ENCODE results near the gene PLEKHG4B.
"Not testable (repeated sequence)": the region's sequence is repeated elsewhere in the genome, so short reads cannot be mapped to it uniquely, and the experiment has no call there.

Gene PLEKHG4B

GRCh38 chr5:218457-219291, 126.7 kb downstream of the PLEKHG4B start:
- Histone ChIP-seq H3K9me3 (ENCODE audit: control insufficient read depth in 2 of 2, low read length in 2 of 2) (no peaks in the 10 kb centered on the region), H3K36me3 (ENCODE audit: control insufficient read depth in 2 of 2, insufficient read depth in 2 of 2, low read length in 2 of 2) (peaks cover 0 to under 1% of the 10 kb centered on the region in 2 donors), H3K4me1 (ENCODE audit: control insufficient read depth, insufficient read depth, low read length) (peaks cover 14% of the 10 kb centered on the region), H3K27ac (ENCODE audit: low read length) (peak overlapping the region; percentile 69), H3K27me3 (ENCODE audit: control insufficient read depth in 1 of 2, insufficient read depth in 2 of 2, low read length in 2 of 2) (no peaks in the 10 kb centered on the region), H3K9ac (ENCODE audit: low read length in 2 of 2) (peak overlapping the region; percentile 82 to 87), H3K4me3 (ENCODE audit: low read length in 2 of 2) (peak overlapping the region; percentile 80 to 89)

GRCh38 chr5:219460-219863, 127.5 kb downstream of the PLEKHG4B start:
- Histone ChIP-seq H3K9ac (ENCODE audit: low read length in 2 of 2) (peak overlapping the region; percentile 64 to 82), H3K27ac (ENCODE audit: low read length) (no peak overlapping the region), H3K36me3 (ENCODE audit: control insufficient read depth in 2 of 2, insufficient read depth in 2 of 2, low read length in 2 of 2) (peaks cover 2 to 5% of the 10 kb centered on the region in 2 donors)

DNA sequence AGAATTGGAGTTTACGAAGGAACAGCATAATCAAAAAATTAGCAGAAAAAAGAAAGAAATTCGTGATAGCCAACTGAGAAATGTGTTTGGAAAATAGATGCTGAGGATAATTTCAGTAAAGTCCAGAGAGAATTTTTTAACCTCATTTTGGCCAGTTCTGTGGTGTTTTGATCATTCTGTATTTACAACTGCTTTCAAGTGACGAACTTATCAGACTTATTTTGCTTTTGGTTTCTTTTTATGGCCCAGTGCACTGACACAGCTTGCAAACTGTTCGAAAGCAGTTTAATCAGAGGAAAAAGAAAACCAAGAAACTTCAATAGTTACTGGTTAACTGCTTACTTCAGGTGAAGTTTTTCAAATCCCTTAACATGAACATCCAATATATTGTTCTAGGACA, 128.0 kb downstream of the PLEKHG4B start:
- H3K4me1 ChIP-seq (ENCODE audit: control insufficient read depth, insufficient read depth, low read length) = peaks cover 14% of the 10 kb centered on the region
- H3K4me3 ChIP-seq (ENCODE audit: low read length in 2 of 2) = peak overlapping the region; percentile 80 to 89
- H3K36me3 ChIP-seq (ENCODE audit: control insufficient read depth in 2 of 2, insufficient read depth in 2 of 2, low read length in 2 of 2) = peaks cover 7 to 10% of the 10 kb centered on the region in 2 donors
- H3K9ac ChIP-seq (ENCODE audit: low read length in 2 of 2) = peak overlapping the region in 1 of 2 donors; percentile 0
- H3K9me3 ChIP-seq (ENCODE audit: control insufficient read depth in 2 of 2, low read length in 2 of 2) = no peaks in the 10 kb centered on the region
- H3K27me3 ChIP-seq (ENCODE audit: control insufficient read depth in 1 of 2, insufficient read depth in 2 of 2, low read length in 2 of 2) = no peaks in the 10 kb centered on the region
- H3K27ac ChIP-seq (ENCODE audit: low read length) = no peak overlapping the region

More at GRCh38 chr5:219460-219863, 127.5 kb downstream of the PLEKHG4B start:
- no peaks in the 10 kb centered on the region for H3K27me3 ChIP-seq (ENCODE audit: control insufficient read depth in 1 of 2, insufficient read depth in 2 of 2, low read length in 2 of 2)
- H3K4me3 ChIP-seq (ENCODE audit: low read length in 2 of 2) = peak overlapping the region; percentile 80 to 89
- H3K4me1 ChIP-seq (ENCODE audit: control insufficient read depth, insufficient read depth, low read length) = peaks cover 14% of the 10 kb centered on the region
- no peaks in the 10 kb centered on the region for H3K9me3 ChIP-seq (ENCODE audit: control insufficient read depth in 2 of 2, low read length in 2 of 2)

- not testable (repeated sequence) for H3K9me3 ChIP-seq (ENCODE audit: control insufficient read depth in 2 of 2, low read length in 2 of 2); H3K27me3 ChIP-seq (ENCODE audit: control insufficient read depth in 1 of 2, insufficient read depth in 2 of 2, low read length in 2 of 2)
Measured at GRCh38 chr5:222951-223715, 131.2 kb downstream of the PLEKHG4B start.

DNA sequence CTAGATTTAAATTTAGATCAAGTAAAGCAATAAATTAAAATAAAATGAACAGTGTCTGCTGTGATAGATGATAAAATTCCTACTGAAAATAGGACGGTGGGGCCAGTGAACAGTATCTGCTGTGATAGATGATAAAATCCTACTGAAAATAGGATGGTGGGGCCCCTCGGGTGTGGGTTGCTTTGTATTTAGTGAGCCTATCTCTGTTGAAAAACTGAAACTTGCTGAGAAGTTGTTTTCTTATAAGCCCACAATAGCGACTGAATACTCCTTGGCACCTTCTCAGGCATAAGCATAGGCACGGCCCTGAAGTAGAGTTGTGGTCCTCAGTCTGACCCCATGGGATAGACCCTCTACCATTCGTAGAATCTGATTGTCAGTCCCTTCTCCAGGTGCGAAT, 131.8 kb downstream of the PLEKHG4B start:
- Histone ChIP-seq H3K9me3 (ENCODE audit: control insufficient read depth in 2 of 2, low read length in 2 of 2) (no peaks in the 10 kb centered on the region), H3K4me1 (ENCODE audit: control insufficient read depth, insufficient read depth, low read length) (peaks cover 14% of the 10 kb centered on the region), H3K27ac (ENCODE audit: low read length) (no peak overlapping the region), H3K4me3 (ENCODE audit: low read length in 2 of 2) (no peak overlapping the region), H3K9ac (ENCODE audit: low read length in 2 of 2) (no peak overlapping the region), H3K36me3 (ENCODE audit: control insufficient read depth in 2 of 2, insufficient read depth in 2 of 2, low read length in 2 of 2) (peaks cover 28 to 34% of the 10 kb centered on the region in 2 donors), H3K27me3 (ENCODE audit: control insufficient read depth in 1 of 2, insufficient read depth in 2 of 2, low read length in 2 of 2) (no peaks in the 10 kb centered on the region)

More at GRCh38 chr5:222951-223715, 131.2 kb downstream of the PLEKHG4B start:
- not testable (repeated sequence) for H3K27ac ChIP-seq (ENCODE audit: low read length); H3K9ac ChIP-seq (ENCODE audit: low read length in 2 of 2); H3K4me3 ChIP-seq (ENCODE audit: low read length in 2 of 2)
- Histone ChIP-seq H3K4me1 (ENCODE audit: control insufficient read depth, insufficient read depth, low read length) (peaks cover 14% of the 10 kb centered on the region), H3K36me3 (ENCODE audit: control insufficient read depth in 2 of 2, insufficient read depth in 2 of 2, low read length in 2 of 2) (peaks cover 23 to 28% of the 10 kb centered on the region in 2 donors)

DNA sequence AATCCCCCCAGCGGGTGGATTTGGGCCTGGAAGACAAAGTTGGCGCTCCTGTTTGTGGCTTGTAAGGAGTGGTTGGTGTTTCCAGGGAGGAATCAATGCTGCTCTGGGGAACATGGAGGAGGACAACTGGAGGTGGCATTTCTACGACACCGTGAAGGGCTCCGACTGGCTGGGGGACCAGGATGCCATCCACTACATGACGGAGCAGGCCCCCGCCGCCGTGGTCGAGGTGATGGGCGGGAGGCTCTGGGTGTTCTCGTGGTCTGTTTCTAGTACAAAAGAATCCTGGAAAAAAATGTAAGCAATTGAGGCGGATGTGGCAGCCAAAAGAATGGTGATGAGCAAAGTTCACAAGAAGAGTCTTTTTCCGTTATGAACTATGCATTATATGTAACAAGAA, 133.4 kb downstream of the PLEKHG4B start:
- Histone ChIP-seq H3K9ac (ENCODE audit: low read length in 2 of 2) (no peak overlapping the region), H3K4me1 (ENCODE audit: control insufficient read depth, insufficient read depth, low read length) (peaks cover 5% of the 10 kb centered on the region), H3K27me3 (ENCODE audit: control insufficient read depth in 1 of 2, insufficient read depth in 2 of 2, low read length in 2 of 2) (no peaks in the 10 kb centered on the region), H3K4me3 (ENCODE audit: low read length in 2 of 2) (no peak overlapping the region), H3K9me3 (ENCODE audit: control insufficient read depth in 2 of 2, low read length in 2 of 2) (no peaks in the 10 kb centered on the region), H3K27ac (ENCODE audit: low read length) (no peak overlapping the region), H3K36me3 (ENCODE audit: control insufficient read depth in 2 of 2, insufficient read depth in 2 of 2, low read length in 2 of 2) (peaks cover 37 to 38% of the 10 kb centered on the region in 2 donors)

GRCh38 chr5:227375-227774, 135.4 kb downstream of the PLEKHG4B start:
- not testable (repeated sequence) for H3K9me3 ChIP-seq (ENCODE audit: control insufficient read depth in 2 of 2, low read length in 2 of 2); H3K4me3 ChIP-seq (ENCODE audit: low read length in 2 of 2); H3K27ac ChIP-seq (ENCODE audit: low read length); H3K9ac ChIP-seq (ENCODE audit: low read length in 2 of 2); H3K4me1 ChIP-seq (ENCODE audit: control insufficient read depth, insufficient read depth, low read length); H3K27me3 ChIP-seq (ENCODE audit: control insufficient read depth in 1 of 2, insufficient read depth in 2 of 2, low read length in 2 of 2)
- peaks cover 45 to 47% of the 10 kb centered on the region in 2 donors for H3K36me3 ChIP-seq (ENCODE audit: control insufficient read depth in 2 of 2, insufficient read depth in 2 of 2, low read length in 2 of 2)

DNA sequence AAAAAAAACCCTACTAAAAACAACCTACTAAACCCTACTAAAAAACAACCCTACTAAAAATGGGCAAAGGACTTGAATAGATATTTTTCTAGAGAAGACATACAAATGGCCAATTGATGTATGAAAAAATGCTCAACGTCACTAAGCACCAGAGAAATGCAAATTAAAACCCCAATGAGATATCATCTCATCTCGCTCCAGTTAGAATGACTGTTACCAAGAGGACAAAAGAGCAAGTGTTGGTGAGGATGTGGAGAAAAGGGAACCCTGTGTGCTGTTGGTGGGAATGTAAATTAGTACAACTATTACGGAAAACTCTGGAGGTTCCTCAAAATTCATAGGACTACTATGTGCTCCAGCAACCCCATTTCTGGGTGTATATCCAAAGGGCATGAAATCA, 136.9 kb downstream of the PLEKHG4B start:
- Histone ChIP-seq H3K4me1 (ENCODE audit: control insufficient read depth, insufficient read depth, low read length) (no peaks in the 10 kb centered on the region), H3K27me3 (ENCODE audit: control insufficient read depth in 1 of 2, insufficient read depth in 2 of 2, low read length in 2 of 2) (no peaks in the 10 kb centered on the region), H3K9me3 (ENCODE audit: control insufficient read depth in 2 of 2, low read length in 2 of 2) (no peaks in the 10 kb centered on the region), H3K36me3 (ENCODE audit: control insufficient read depth in 2 of 2, insufficient read depth in 2 of 2, low read length in 2 of 2) (peaks cover 50 to 57% of the 10 kb centered on the region in 2 donors), H3K27ac (ENCODE audit: low read length) (no peak overlapping the region), H3K4me3 (ENCODE audit: low read length in 2 of 2) (no peak overlapping the region), H3K9ac (ENCODE audit: low read length in 2 of 2) (no peak overlapping the region)

- peaks cover 45 to 53% of the 10 kb centered on the region in 2 donors for H3K36me3 ChIP-seq (ENCODE audit: control insufficient read depth in 2 of 2, insufficient read depth in 2 of 2, low read length in 2 of 2)
Measured at GRCh38 chr5:230711-231110, 138.7 kb downstream of the PLEKHG4B start.

GRCh38 chr5:231661-232060, 139.7 kb downstream of the PLEKHG4B start:
- Histone ChIP-seq H3K4me1 (ENCODE audit: control insufficient read depth, insufficient read depth, low read length) (no peaks in the 10 kb centered on the region), H3K27ac (ENCODE audit: low read length) (no peak overlapping the region), H3K36me3 (ENCODE audit: control insufficient read depth in 2 of 2, insufficient read depth in 2 of 2, low read length in 2 of 2) (peaks cover 38 to 51% of the 10 kb centered on the region in 2 donors), H3K4me3 (ENCODE audit: low read length in 2 of 2) (no peak overlapping the region), H3K9ac (ENCODE audit: low read length in 2 of 2) (no peak overlapping the region), H3K9me3 (ENCODE audit: control insufficient read depth in 2 of 2, low read length in 2 of 2) (no peaks in the 10 kb centered on the region), H3K27me3 (ENCODE audit: control insufficient read depth in 1 of 2, insufficient read depth in 2 of 2, low read length in 2 of 2) (no peaks in the 10 kb centered on the region)

More at GRCh38 chr5:230711-231110, 138.7 kb downstream of the PLEKHG4B start:
- no peak overlapping the region for H3K9ac ChIP-seq (ENCODE audit: low read length in 2 of 2)
- no peaks in the 10 kb centered on the region for H3K4me1 ChIP-seq (ENCODE audit: control insufficient read depth, insufficient read depth, low read length)
- H3K27ac ChIP-seq (ENCODE audit: low read length) = no peak overlapping the region
- no peaks in the 10 kb centered on the region for H3K9me3 ChIP-seq (ENCODE audit: control insufficient read depth in 2 of 2, low read length in 2 of 2)
- no peak overlapping the region for H3K4me3 ChIP-seq (ENCODE audit: low read length in 2 of 2)
- no peaks in the 10 kb centered on the region for H3K27me3 ChIP-seq (ENCODE audit: control insufficient read depth in 1 of 2, insufficient read depth in 2 of 2, low read length in 2 of 2)
